Esophagus muscularis mucosa (tissue), 4 donors: Measurements from ENCODE around the gene SLC6A3. TPM values are rescaled to one million over a fixed set of nuclear protein-coding genes. Genes with fewer than 3 reads are reported as not detected.

Source experiments
- DNase-seq: peaks from one replicate; pipeline ENCODE4 v3.0.0-alpha.2; 2017; ENCODE audit errors: extremely low spot score
- H3K27ac ChIP-seq, 4 donors: fragments of 200-600 bp; sonication (generic); replicated peaks in 1 of 4; 1 replicate in 3 of 4; 2 replicates in 1 of 4; pipeline ENCODE4 v1.5.1; 2016 to 2019; ENCODE audit warnings: mild to moderate bottlenecking in 1 of 4
- H3K27me3 ChIP-seq, 4 donors: fragments of 200-600 bp; sonication (generic); one replicate each; pipeline versions ENCODE4 v1.5.1 to v1.6.0; 2016 to 2019
- H3K36me3 ChIP-seq, 4 donors: fragments of 200-600 bp; sonication (generic); one replicate each; pipeline ENCODE4 v1.5.1; 2016 to 2019
- H3K4me1 ChIP-seq, 4 donors: fragments of 200-600 bp; sonication (generic); one replicate each; pipeline ENCODE4 v1.5.1; 2016 to 2019
- H3K4me3 ChIP-seq, 4 donors: fragments of 200-600 bp; sonication (generic); 1 replicate in 2 of 4; 2 replicates in 2 of 4; pipeline ENCODE4 v1.5.1; 2016 to 2019; ENCODE audit warnings: mild to moderate bottlenecking in 4 of 4, moderate library complexity in 1 of 4
- H3K9me3 ChIP-seq, 4 donors: fragments of 200-600 bp; sonication (generic); 1 replicate in 3 of 4; 2 replicates in 1 of 4; pipeline ENCODE4 v1.5.1; 2016 to 2019
- EP300 ChIP-seq: sonication (generic); formaldehyde crosslinking; IDR thresholded peaks from one replicate; pipeline ENCODE4 v1.6.1; 2017; ENCODE audit warnings: antibody characterized with exemption
- POLR2A ChIP-seq: fragments of 450-650 bp; IDR thresholded peaks from one replicate; pipeline ENCODE4 v1.6.1; 2017; ENCODE audit warnings: antibody characterized with exemption, moderate library complexity, mild to moderate bottlenecking, low read depth
- POLR2AphosphoS5 ChIP-seq, 2 donors: sonication (generic); formaldehyde crosslinking; IDR thresholded peaks; one replicate each; pipeline ENCODE4 v1.6.1; 2017; ENCODE audit warnings: antibody characterized with exemption in 2 of 2
- WGBS: methylation state at CpG from one replicate; pipeline ENCODE4 v1.1.5; 2018; 5-methylcytosine and 5-hydroxymethylcytosine counted together
- intact Hi-C: fragments of 100-400 bp; cut with DNase I; formaldehyde crosslinking; loops from one replicate; pipeline ENCODE4 v1.15.1; 2023
- total RNA-seq, 4 donors: library from RNA; depleted of rRNA; stranded (reverse); fragments of >200 nt; gene quantifications; one replicate each; pipeline versions ENCODE4 v1.1.0 to v1.2.1, GENCODE V29; 2016
- TF ChIP-seq, protein P1 (sequence below), 3 experiments: fragments of 200-600 bp in 2 of 3; fragments of 450-650 bp in 1 of 3; sonication (generic) in 2 of 3; IDR thresholded peaks; one replicate each; pipeline ENCODE4 v1.5.1; 2017 to 2019; ENCODE audit warnings: antibody characterized with exemption in 3 of 3, mild to moderate bottlenecking in 2 of 3, moderate library complexity in 1 of 3

Gene SLC6A3
- total RNA-seq, 4 donors from 2014 or later = 0.06 TPM; not detected in 3

- Histone ChIP-seq H3K4me3 (no peak overlapping the region), H3K4me1 (peaks cover 10 to 19% (median 16%) of the 10 kb centered on the region in 4 donors), H3K27me3 (peaks cover 0 to 80% (median 0%) of the 10 kb centered on the region in 4 donors), H3K9me3 (no peaks in the 10 kb centered on the region), H3K36me3 (no peaks in the 10 kb centered on the region), H3K27ac (no peak overlapping the region)
- DNase-seq = no peak
- 88% methylated on average over 2 of the region's 7 CpGs for WGBS
- TF ChIP-seq, protein P1, sequence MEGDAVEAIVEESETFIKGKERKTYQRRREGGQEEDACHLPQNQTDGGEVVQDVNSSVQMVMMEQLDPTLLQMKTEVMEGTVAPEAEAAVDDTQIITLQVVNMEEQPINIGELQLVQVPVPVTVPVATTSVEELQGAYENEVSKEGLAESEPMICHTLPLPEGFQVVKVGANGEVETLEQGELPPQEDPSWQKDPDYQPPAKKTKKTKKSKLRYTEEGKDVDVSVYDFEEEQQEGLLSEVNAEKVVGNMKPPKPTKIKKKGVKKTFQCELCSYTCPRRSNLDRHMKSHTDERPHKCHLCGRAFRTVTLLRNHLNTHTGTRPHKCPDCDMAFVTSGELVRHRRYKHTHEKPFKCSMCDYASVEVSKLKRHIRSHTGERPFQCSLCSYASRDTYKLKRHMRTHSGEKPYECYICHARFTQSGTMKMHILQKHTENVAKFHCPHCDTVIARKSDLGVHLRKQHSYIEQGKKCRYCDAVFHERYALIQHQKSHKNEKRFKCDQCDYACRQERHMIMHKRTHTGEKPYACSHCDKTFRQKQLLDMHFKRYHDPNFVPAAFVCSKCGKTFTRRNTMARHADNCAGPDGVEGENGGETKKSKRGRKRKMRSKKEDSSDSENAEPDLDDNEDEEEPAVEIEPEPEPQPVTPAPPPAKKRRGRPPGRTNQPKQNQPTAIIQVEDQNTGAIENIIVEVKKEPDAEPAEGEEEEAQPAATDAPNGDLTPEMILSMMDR (IDR thresholded peaks at IDR 0.05) = no peak
- no peak for TF ChIP-seq EP300
- TF ChIP-seq POLR2A = no peak
- no peak for TF ChIP-seq POLR2AphosphoS5 (IDR thresholded peaks at IDR 0.05)
- intact Hi-C loops = no loop called here
Measured at GRCh38 chr5:1390333-1390732, 54.9 kb downstream of the SLC6A3 start.

DNA sequence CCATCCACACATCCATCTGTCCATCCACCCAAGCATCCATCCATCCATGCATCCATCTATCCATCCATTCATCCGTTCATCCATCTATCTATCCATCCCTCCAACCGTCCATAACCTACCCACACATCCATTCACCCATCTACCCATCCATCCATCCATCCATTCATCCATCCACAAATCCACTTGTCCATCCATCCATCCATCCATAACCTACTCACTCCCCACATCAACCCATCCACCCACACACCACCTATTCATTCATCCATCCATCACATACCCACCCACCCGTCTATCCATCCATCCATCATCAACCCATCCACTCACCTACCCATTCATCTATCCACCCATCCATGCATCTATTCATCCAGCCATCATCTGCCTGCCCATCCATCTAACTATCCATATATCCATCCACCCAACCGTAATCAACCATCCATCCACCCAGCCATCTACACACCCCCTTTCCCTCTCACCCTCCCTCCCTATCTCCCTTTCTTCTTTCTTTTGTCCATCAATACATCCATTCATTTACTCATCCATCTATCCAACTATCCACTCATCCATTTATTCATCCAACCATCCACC lies 56.8 kb downstream of the SLC6A3 start:
- Histone ChIP-seq H3K36me3 (no peaks in the 10 kb centered on the region), H3K27ac (no peak overlapping the region), H3K27me3 (peaks cover 0 to 63% (median 0%) of the 10 kb centered on the region in 4 donors), H3K4me1 (peaks cover 11 to 21% (median 18%) of the 10 kb centered on the region in 4 donors), H3K4me3 (no peak overlapping the region), H3K9me3 (no peaks in the 10 kb centered on the region)
- no peak for TF ChIP-seq EP300
- no peak for TF ChIP-seq POLR2A
- TF ChIP-seq, protein P1 (IDR thresholded peaks at IDR 0.05) = no peak
- no peak for TF ChIP-seq POLR2AphosphoS5 (IDR thresholded peaks at IDR 0.05)
- intact Hi-C loops = no loop called here
- WGBS = 91% methylated on average over 4 of the region's 4 CpGs
- DNase-seq = no peak

- Histone ChIP-seq H3K36me3 (no peaks in the 10 kb centered on the region), H3K27ac (no peak overlapping the region), H3K4me1 (peaks cover 11 to 21% (median 18%) of the 10 kb centered on the region in 4 donors), H3K9me3 (no peaks in the 10 kb centered on the region), H3K4me3 (no peak overlapping the region), H3K27me3 (peaks cover 0 to 62% (median 0%) of the 10 kb centered on the region in 4 donors)
- 74% methylated on average over 2 of the region's 5 CpGs for WGBS
- TF ChIP-seq POLR2A (no peak), POLR2AphosphoS5 (IDR thresholded peaks at IDR 0.05) (no peak), EP300 (no peak)
- TF ChIP-seq, protein P1 (IDR thresholded peaks at IDR 0.05) = no peak
- DNase-seq = no peak
- intact Hi-C loops = no loop called here
Measured at GRCh38 chr5:1387876-1388275, 57.4 kb downstream of the SLC6A3 start.

GRCh38 chr5:1387059-1387755 lies 58.0 kb downstream of the SLC6A3 start:
- Histone ChIP-seq H3K27me3 (peaks cover 0 to 62% (median 0%) of the 10 kb centered on the region in 4 donors), H3K9me3 (no peaks in the 10 kb centered on the region), H3K4me3 (no peak overlapping the region), H3K27ac (no peak overlapping the region), H3K36me3 (no peaks in the 10 kb centered on the region), H3K4me1 (peaks cover 11 to 21% (median 18%) of the 10 kb centered on the region in 4 donors)
- intact Hi-C loops = no loop called here
- TF ChIP-seq POLR2AphosphoS5 (IDR thresholded peaks at IDR 0.05) = no peak
- TF ChIP-seq, protein P1 (IDR thresholded peaks at IDR 0.05) = no peak
- WGBS = 66% methylated on average over 9 of the region's 11 CpGs
- no peak for DNase-seq
